GM19463 (cell line): ENCODE measurements around the gene UCHL5.

Experiments used
- ATAC-seq: cut with Tn5 transposase; IDR thresholded peaks from one replicate; pipeline ENCODE4 v1.9.1; 2021; ENCODE audit warnings: mild to moderate bottlenecking, moderate library complexity; ENCODE audit not compliant: unreplicated experiment

Gene UCHL5

GRCh38 chr1:193059282-193060114 is at the start of gene UCHL5, which contains the start of gene RO60:
Gene UCHL5, minus strand, starts transcription at chr1:193059360. Its CDS starts 100 bp downstream, at chr1:193059260.
Gene RO60, plus strand, starts transcription at chr1:193059612. Its CDS starts 9,443 bp downstream, at chr1:193069055.
- ATAC-seq, result peak; percentile 90

GRCh38 chr1:193108471-193108870 is 49.3 kb upstream of the UCHL5 start:
- no peak for ATAC-seq

GRCh38 chr1:193105821-193106177 is 46.6 kb upstream of the UCHL5 start:
- no peak for ATAC-seq

- peak; percentile 92 for ATAC-seq
Measured at GRCh38 chr1:193104907-193105820, 46.0 kb upstream of the UCHL5 start, which contains the start of gene GLRX2. Gene GLRX2, minus strand, starts transcription at chr1:193105414. Its CDS starts 32 bp downstream, at chr1:193105382.

- ATAC-seq, result peak; percentile 24
Measured at GRCh38 chr1:193104502-193104906, 45.3 kb upstream of the UCHL5 start.

- ATAC-seq, result no peak
Measured at GRCh38 chr1:193103759-193104501, 44.8 kb upstream of the UCHL5 start.

- ATAC-seq, result no peak
Measured at GRCh38 chr1:193102662-193103061, 43.5 kb upstream of the UCHL5 start.

- no peak for ATAC-seq
Measured at GRCh38 chr1:193094112-193094511, 35.0 kb upstream of the UCHL5 start.

- ATAC-seq, result no peak
Measured at GRCh38 chr1:193090865-193091264, 31.7 kb upstream of the UCHL5 start.

GRCh38 chr1:193087893-193088292 is 28.7 kb upstream of the UCHL5 start:
- no peak for ATAC-seq

GRCh38 chr1:193086342-193086741 is 27.2 kb upstream of the UCHL5 start:
- no peak for ATAC-seq

GRCh38 chr1:193085263-193085662 is 26.1 kb upstream of the UCHL5 start:
- no peak for ATAC-seq

- peak; percentile 98 for ATAC-seq
Measured at GRCh38 chr1:193083365-193084088, 24.4 kb upstream of the UCHL5 start.

- no peak for ATAC-seq
Measured at GRCh38 chr1:193079187-193079586, 20.0 kb upstream of the UCHL5 start.

GRCh38 chr1:193077991-193078390 is 18.8 kb upstream of the UCHL5 start:
- ATAC-seq, result no peak

GRCh38 chr1:193070942-193071341 is 11.8 kb upstream of the UCHL5 start:
- ATAC-seq, result peak; percentile 73

- ATAC-seq, result no peak
Measured at GRCh38 chr1:193070386-193070753, 11.2 kb upstream of the UCHL5 start.

GRCh38 chr1:193069748-193070385 is 10.7 kb upstream of the UCHL5 start:
- no peak for ATAC-seq

GRCh38 chr1:193068013-193068412 is 8.9 kb upstream of the UCHL5 start:
- ATAC-seq, result no peak

GRCh38 chr1:193066606-193067005 is 7.4 kb upstream of the UCHL5 start:
- no peak for ATAC-seq
